Measurements from ENCODE around the gene MSLN. TPM values are rescaled to one million over a fixed set of nuclear protein-coding genes. Genes with fewer than 3 reads are reported as not detected.
"Not testable (repeated sequence)": the region's sequence is repeated elsewhere in the genome, so short reads cannot be mapped to it uniquely, and the experiment has no call there.

The MSLN gene
- total and polyA plus RNA-seq, 2 experiments from 2014 or later = not detected

DNA sequence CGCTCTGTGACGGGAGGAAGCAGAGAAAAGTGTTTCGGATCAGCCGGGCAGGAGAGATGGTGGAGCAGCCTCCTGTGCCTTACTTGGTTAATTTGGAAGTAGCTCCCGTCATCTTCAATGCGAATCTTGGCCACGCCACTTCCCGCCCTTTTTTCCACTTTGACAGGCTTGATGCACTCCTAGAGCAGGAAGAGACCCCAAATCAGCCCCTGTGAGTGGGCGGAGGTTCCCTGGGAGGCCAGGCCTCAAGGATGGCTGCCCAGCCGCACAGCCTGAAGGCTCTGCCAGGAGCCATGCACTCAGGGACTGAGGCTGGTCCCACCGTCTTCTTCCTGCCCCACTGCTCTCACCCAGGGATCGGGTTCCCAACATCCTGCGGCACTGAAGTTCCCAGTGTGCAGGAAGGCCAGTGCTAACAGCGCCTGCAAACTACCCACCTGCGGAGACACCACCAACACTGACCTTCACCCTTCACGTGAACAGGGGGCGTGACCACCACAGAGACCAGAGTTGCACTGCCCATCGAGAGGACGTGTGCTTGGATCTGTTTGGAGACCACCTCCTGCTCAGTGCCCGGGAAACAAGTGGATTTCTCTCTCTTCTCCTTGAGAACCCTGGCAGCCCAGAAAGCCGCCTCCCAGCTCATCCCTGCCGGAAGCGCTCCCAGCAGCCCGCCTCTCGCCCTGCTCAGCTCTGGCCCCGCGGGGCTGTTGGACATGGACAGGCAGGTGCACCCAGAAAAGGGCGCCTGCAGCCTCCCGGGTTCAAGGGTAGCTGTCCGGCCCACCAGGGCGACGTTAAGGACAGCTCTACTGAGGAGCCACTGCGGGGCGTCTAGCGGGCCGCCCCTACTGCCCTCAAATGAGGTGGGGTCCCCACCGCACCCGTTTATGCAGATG is 20.7 kb upstream of the MSLN start:
- Histone ChIP-seq H3K9me2 (ENCODE audit: insufficient read depth) (no peaks in the 10 kb centered on the region), H3K9me3 (ENCODE audit: low read depth) (no peaks in the 10 kb centered on the region), H3K4me2 (ENCODE audit: unreplicated experiment) (peak overlapping the region; percentile 92), H3K4me1 (ENCODE audit: insufficient read depth) (no peaks in the 10 kb centered on the region; the same call in 1 of the 2 replicates), H3K9ac (peak overlapping the region; percentile 86), H3K27me3 (replicated peaks; ENCODE audit: insufficient read depth) (no peaks in the 10 kb centered on the region), H3K79me2 (ENCODE audit: insufficient read depth) (no peaks in the 10 kb centered on the region; the same call in 1 of the 2 replicates), H3K27ac (no peak overlapping the region), H3F3A (ENCODE audit: insufficient read depth) (no peaks in the 10 kb centered on the region), H3K36me3 (ENCODE audit: low read depth) (no peaks in the 10 kb centered on the region), H3K4me3 (peak overlapping the region; percentile 89), H2AFZ (peak overlapping the region; percentile 97), H4K20me1 (ENCODE audit: insufficient read depth) (no peaks in the 10 kb centered on the region)
- TF ChIP-seq EZH2 (IDR thresholded peaks at IDR 0.05; ENCODE audit: insufficient read depth, poor library complexity, severe bottlenecking) (no peak), EZH2phosphoT487 (IDR thresholded peaks at IDR 0.05; ENCODE audit: insufficient read depth, low read depth) (no peak)
- DNase-seq = no peak
- WGBS, 2 experiments (ENCODE audit: low coverage in 1 of 2, low lambda C conversion rate in 2 of 2, missing lambda C conversion rate in 2 of 2) = 43 to 44% methylated on average over 37 to 38 of the region's 38 CpGs
- in situ Hi-C loops (cut with MboI) = no loop called here

DNA sequence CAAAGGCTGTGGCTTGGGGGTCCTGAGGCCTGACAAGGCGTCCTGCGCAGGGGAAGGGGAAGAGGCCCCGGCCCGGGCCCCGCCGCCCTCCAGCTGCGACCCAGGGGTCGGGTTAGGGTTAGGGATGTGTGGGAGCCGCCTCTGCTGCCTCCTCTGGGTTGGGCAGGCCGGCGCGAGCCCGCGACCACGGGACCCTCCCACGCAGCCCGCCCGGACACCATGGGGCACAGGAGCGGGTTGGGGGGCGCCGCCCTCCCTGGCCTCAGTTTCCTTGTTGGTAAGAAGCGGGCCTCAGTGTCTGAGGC is 20.1 kb upstream of the MSLN start:
- no peaks in the 10 kb centered on the region; the same call in 1 of the 2 replicates for H3K4me1 ChIP-seq (ENCODE audit: insufficient read depth)
- in situ Hi-C loops (cut with MboI) = no loop called here
- DNase-seq = peak; percentile 40
- no peaks in the 10 kb centered on the region for H3F3A ChIP-seq (ENCODE audit: insufficient read depth)
- H2AFZ ChIP-seq = peak overlapping the region; percentile 97
- H3K9me3 ChIP-seq (ENCODE audit: low read depth) = no peaks in the 10 kb centered on the region
- 0 to 2% methylated on average over 11 to 21 of the region's 22 CpGs for WGBS, 2 experiments (ENCODE audit: low coverage in 1 of 2, low lambda C conversion rate in 2 of 2, missing lambda C conversion rate in 2 of 2)
- no peak overlapping the region for H3K27ac ChIP-seq
- no peaks in the 10 kb centered on the region; the same call in 1 of the 2 replicates for H3K79me2 ChIP-seq (ENCODE audit: insufficient read depth)
- peak overlapping the region; percentile 86 for H3K9ac ChIP-seq
- TF ChIP-seq EZH2phosphoT487 (IDR thresholded peaks at IDR 0.05; ENCODE audit: insufficient read depth, low read depth) (no peak), EZH2 (IDR thresholded peaks at IDR 0.05; ENCODE audit: insufficient read depth, poor library complexity, severe bottlenecking) (no peak)
- peak overlapping the region; percentile 89 for H3K4me3 ChIP-seq
- no peaks in the 10 kb centered on the region for H3K9me2 ChIP-seq (ENCODE audit: insufficient read depth)
- H4K20me1 ChIP-seq (ENCODE audit: insufficient read depth) = no peaks in the 10 kb centered on the region
- peak overlapping the region; percentile 92 for H3K4me2 ChIP-seq (ENCODE audit: unreplicated experiment)
- H3K27me3 ChIP-seq (replicated peaks; ENCODE audit: insufficient read depth) = no peaks in the 10 kb centered on the region
- no peaks in the 10 kb centered on the region for H3K36me3 ChIP-seq (ENCODE audit: low read depth)

DNA sequence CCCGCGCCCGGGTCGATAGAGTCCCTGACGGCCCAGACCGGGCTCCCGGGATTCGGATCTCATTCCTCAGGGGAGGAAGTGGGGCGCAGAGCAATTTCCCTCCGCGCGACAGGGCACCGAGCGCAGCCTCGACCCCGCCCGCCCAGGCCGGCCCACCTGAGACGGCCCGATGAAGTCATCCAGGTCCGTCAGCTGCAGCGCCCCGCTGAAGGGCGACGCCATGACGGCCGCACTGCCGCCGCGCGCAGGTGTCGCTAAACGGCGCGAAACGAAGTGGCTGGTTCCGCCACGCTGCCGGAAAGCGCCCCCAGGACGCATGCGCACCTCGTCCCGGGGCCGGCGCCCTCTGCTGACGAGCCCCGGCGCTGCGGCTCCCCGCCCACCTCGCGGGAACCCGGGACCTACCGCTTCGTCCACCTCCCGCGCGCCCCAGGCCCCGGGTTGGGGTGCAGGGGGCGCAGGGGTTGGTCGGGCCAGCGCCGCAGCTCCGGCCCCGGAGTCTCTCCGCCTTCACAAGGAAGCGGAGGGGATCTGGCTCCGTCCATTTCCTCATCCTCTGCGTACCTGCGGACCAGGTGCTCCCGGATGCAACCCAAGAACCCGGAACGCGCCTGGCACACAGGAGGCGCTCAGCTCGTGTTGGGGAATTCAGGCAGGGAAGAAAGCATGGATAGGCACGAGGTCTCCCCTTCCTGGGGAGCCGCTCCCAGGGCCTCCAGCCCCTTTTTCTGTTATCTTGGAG is 19.6 kb upstream of the MSLN start, which contains the start of gene CIAO3:
Gene CIAO3, minus strand, starts transcription at position 234 of the 742 bp plus-strand sequence. Its CDS starts 12 bp downstream, at position 222.
- in situ Hi-C loops (cut with MboI) = no loop called here
- no peaks in the 10 kb centered on the region for H3K9me3 ChIP-seq (ENCODE audit: low read depth)
- no peaks in the 10 kb centered on the region; the same call in 1 of the 2 replicates for H3K79me2 ChIP-seq (ENCODE audit: insufficient read depth)
- H3K4me3 ChIP-seq = peak within 1 kb of the TSS; percentile 89
- H3K4me2 ChIP-seq (ENCODE audit: unreplicated experiment) = peak within 1 kb of the TSS; percentile 92
- peak; percentile 96 for DNase-seq
- no peaks in the 10 kb centered on the region for H3K36me3 ChIP-seq (ENCODE audit: low read depth)
- peak within 1 kb of the TSS; percentile 86 for H3K9ac ChIP-seq
- H2AFZ ChIP-seq = peak within 1 kb of the TSS; percentile 97
- no peaks in the 10 kb centered on the region for H3F3A ChIP-seq (ENCODE audit: insufficient read depth)
- no peak within 1 kb of the TSS for H3K27ac ChIP-seq
- TF ChIP-seq EZH2 (IDR thresholded peaks at IDR 0.05; ENCODE audit: insufficient read depth, poor library complexity, severe bottlenecking) (no peak), EZH2phosphoT487 (IDR thresholded peaks at IDR 0.05; ENCODE audit: insufficient read depth, low read depth) (no peak)
- H4K20me1 ChIP-seq (ENCODE audit: insufficient read depth) = no peaks in the 10 kb centered on the region
- H3K4me1 ChIP-seq (ENCODE audit: insufficient read depth) = no peaks in the 10 kb centered on the region; the same call in 1 of the 2 replicates
- no peaks in the 10 kb centered on the region for H3K9me2 ChIP-seq (ENCODE audit: insufficient read depth)
- no peaks in the 10 kb centered on the region for H3K27me3 ChIP-seq (replicated peaks; ENCODE audit: insufficient read depth)
- WGBS, 2 experiments (ENCODE audit: low coverage in 1 of 2, low lambda C conversion rate in 2 of 2, missing lambda C conversion rate in 2 of 2) = 3 to 5% methylated on average over 47 to 58 of the region's 79 CpGs

- H3K4me2 ChIP-seq (ENCODE audit: unreplicated experiment) = no peak overlapping the region
- in situ Hi-C loops (cut with MboI) = no loop called here
These were observed 18.4 kb upstream of the MSLN start for GRCh38 chr16:741986-742629.

GRCh38 chr16:742894-743293 is 17.6 kb upstream of the MSLN start:
- H2AFZ ChIP-seq; H3K9me3 ChIP-seq (ENCODE audit: low read depth); H3F3A ChIP-seq (ENCODE audit: insufficient read depth); H3K4me1 ChIP-seq (ENCODE audit: insufficient read depth); H3K79me2 ChIP-seq (ENCODE audit: insufficient read depth); in situ Hi-C loops (cut with MboI); H4K20me1 ChIP-seq (ENCODE audit: insufficient read depth); H3K4me2 ChIP-seq (ENCODE audit: unreplicated experiment); H3K27ac ChIP-seq; H3K9ac ChIP-seq; H3K4me3 ChIP-seq; H3K9me2 ChIP-seq (ENCODE audit: insufficient read depth); H3K36me3 ChIP-seq (ENCODE audit: low read depth); H3K27me3 ChIP-seq (replicated peaks; ENCODE audit: insufficient read depth); DNase-seq: not testable (repeated sequence)
- WGBS, 2 experiments (ENCODE audit: low coverage in 1 of 2, low lambda C conversion rate in 2 of 2, missing lambda C conversion rate in 2 of 2) = 67 to 68% methylated on average over 14 of the region's 14 CpGs

More at GRCh38 chr16:741986-742629, 18.4 kb upstream of the MSLN start:
- H2AFZ ChIP-seq = no peak overlapping the region
- no peak overlapping the region for H3K27ac ChIP-seq
- no peaks in the 10 kb centered on the region for H3K36me3 ChIP-seq (ENCODE audit: low read depth)
- H3K9ac ChIP-seq = no peak overlapping the region
- 89 to 90% methylated on average over 15 of the region's 15 CpGs for WGBS, 2 experiments (ENCODE audit: low coverage in 1 of 2, low lambda C conversion rate in 2 of 2, missing lambda C conversion rate in 2 of 2)
- no peak for DNase-seq
- no peaks in the 10 kb centered on the region for H3K9me2 ChIP-seq (ENCODE audit: insufficient read depth)
- no peaks in the 10 kb centered on the region for H3K27me3 ChIP-seq (replicated peaks; ENCODE audit: insufficient read depth)
- no peak for TF ChIP-seq EZH2 (IDR thresholded peaks at IDR 0.05; ENCODE audit: insufficient read depth, poor library complexity, severe bottlenecking)
- TF ChIP-seq EZH2phosphoT487 (IDR thresholded peaks at IDR 0.05; ENCODE audit: insufficient read depth, low read depth) = no peak
- no peak overlapping the region for H3K4me3 ChIP-seq
- H3F3A ChIP-seq (ENCODE audit: insufficient read depth) = no peaks in the 10 kb centered on the region
- no peaks in the 10 kb centered on the region for H3K9me3 ChIP-seq (ENCODE audit: low read depth)
- H4K20me1 ChIP-seq (ENCODE audit: insufficient read depth) = no peaks in the 10 kb centered on the region
- no peaks in the 10 kb centered on the region; the same call in 1 of the 2 replicates for H3K79me2 ChIP-seq (ENCODE audit: insufficient read depth)
- no peaks in the 10 kb centered on the region; the same call in 1 of the 2 replicates for H3K4me1 ChIP-seq (ENCODE audit: insufficient read depth)
